Uterus (tissue), 2 donors: ENCODE measurements around the gene TRIM46.

Source experiments
- POLR2A ChIP-seq, 2 donors: fragments of 450-650 bp; IDR thresholded peaks; one replicate each; pipeline ENCODE4 v1.6.1; 2016; ENCODE audit warnings: antibody characterized with exemption in 2 of 2, mild to moderate bottlenecking in 1 of 2, moderate library complexity in 1 of 2
- TF ChIP-seq, protein P1 (sequence below), 4 experiments: fragments of 200-600 bp in 2 of 4; fragments of 450-650 bp in 2 of 4; sonication (generic) in 2 of 4; IDR thresholded peaks; one replicate each; pipeline ENCODE4 v1.5.1; 2016 to 2019; ENCODE audit warnings: antibody characterized with exemption in 4 of 4, mild to moderate bottlenecking in 2 of 4, moderate library complexity in 1 of 4

DNA sequence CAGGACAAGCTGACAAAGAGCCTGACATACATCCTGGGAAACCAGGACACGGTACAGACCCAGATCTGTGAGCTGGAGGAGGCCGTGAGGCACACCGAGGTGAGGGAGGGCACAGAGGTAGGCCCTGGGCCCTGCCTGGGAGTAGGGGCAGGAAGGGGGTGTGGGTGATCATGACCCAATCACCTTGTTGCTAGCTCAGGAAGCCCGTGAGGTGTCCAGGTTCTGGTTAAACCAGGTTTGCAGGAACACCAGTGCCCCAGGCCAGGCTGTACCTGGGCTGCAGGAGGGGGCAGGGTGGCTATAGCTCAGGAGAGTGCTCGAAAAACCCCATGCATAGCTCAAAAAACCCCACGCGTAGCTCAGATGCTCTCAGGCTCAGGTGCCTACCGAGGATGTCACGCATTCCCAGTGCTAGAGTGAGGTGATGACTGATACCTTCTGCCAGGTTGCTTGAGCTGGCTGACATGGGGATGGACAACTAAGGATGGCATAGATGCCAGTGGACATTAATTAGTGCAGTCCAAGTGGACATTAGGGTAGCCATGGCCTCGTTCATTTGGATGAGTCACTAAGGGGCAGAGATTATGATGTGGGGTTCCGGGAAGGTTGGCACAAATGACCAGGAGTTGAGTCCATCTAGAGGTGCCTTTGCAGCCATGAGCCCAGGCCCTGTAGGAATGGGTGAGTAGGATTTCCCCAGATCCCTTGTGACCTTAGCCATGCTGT lies 3.7 kb downstream of the TRIM46 start:
- TF ChIP-seq, protein P1, sequence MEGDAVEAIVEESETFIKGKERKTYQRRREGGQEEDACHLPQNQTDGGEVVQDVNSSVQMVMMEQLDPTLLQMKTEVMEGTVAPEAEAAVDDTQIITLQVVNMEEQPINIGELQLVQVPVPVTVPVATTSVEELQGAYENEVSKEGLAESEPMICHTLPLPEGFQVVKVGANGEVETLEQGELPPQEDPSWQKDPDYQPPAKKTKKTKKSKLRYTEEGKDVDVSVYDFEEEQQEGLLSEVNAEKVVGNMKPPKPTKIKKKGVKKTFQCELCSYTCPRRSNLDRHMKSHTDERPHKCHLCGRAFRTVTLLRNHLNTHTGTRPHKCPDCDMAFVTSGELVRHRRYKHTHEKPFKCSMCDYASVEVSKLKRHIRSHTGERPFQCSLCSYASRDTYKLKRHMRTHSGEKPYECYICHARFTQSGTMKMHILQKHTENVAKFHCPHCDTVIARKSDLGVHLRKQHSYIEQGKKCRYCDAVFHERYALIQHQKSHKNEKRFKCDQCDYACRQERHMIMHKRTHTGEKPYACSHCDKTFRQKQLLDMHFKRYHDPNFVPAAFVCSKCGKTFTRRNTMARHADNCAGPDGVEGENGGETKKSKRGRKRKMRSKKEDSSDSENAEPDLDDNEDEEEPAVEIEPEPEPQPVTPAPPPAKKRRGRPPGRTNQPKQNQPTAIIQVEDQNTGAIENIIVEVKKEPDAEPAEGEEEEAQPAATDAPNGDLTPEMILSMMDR (IDR thresholded peaks at IDR 0.05), result no peak
- TF ChIP-seq POLR2A (IDR thresholded peaks at IDR 0.05), result no peak
